Astrocyte (in vitro differentiated cells and primary cell): ENCODE data around the gene CLTC.

Source experiments
- CTCF ChIP-seq: IDR thresholded peaks from 2 replicates; pipeline ENCODE4 v1.5.1; 2011; ENCODE audit warnings: low read depth, mild to moderate bottlenecking, inconsistent platforms, low read length, moderate library complexity; ENCODE audit not compliant: insufficient read depth
- EZH2 ChIP-seq: IDR thresholded peaks from 2 replicates; pipeline ENCODE4 v1.6.1; 2012; ENCODE audit warnings: mild to moderate bottlenecking, low read length, inconsistent platforms; ENCODE audit not compliant: insufficient read depth

- TF ChIP-seq CTCF (no peak), EZH2 (no peak)
These were observed 3.3 kb upstream of the CLTC start for GRCh38 chr17:59616253-59616920.
